UCSD-AML1 (cell line): ENCODE data around the gene KCNK17.

Experiments used
- DNase-seq: peaks from one replicate; lab custom pipeline; 2025; ENCODE audit not compliant: unreplicated experiment; lab: John Stamatoyannopoulos, UW

Gene KCNK17

GRCh38 chr6:39338397-39338796 lies 24.2 kb upstream of the KCNK17 start:
- peak; percentile 59 for DNase-seq

- DNase-seq: peak; percentile 89
Observed at GRCh38 chr6:39335780-39336545, 21.7 kb upstream of the KCNK17 start.

- DNase-seq: no peak
Observed at GRCh38 chr6:39333644-39334438, 19.6 kb upstream of the KCNK17 start.

GRCh38 chr6:39330476-39330875 lies 16.3 kb upstream of the KCNK17 start:
- no peak for DNase-seq

- DNase-seq: no peak
Observed at GRCh38 chr6:39330057-39330456, 15.8 kb upstream of the KCNK17 start.

GRCh38 chr6:39328066-39328465 lies 13.8 kb upstream of the KCNK17 start:
- DNase-seq: no peak

- DNase-seq: no peak
Observed at GRCh38 chr6:39327507-39327906, 13.3 kb upstream of the KCNK17 start.

GRCh38 chr6:39322306-39322850 lies 8.2 kb upstream of the KCNK17 start, which contains the start of gene KCNK16:
KCNK16 (minus strand) TSS chr6:39322702; CDS start chr6:39322540, 162 bp downstream.
- DNase-seq: no peak

- peak; percentile 55 for DNase-seq
Observed at GRCh38 chr6:39321761-39322160, 7.5 kb upstream of the KCNK17 start.

GRCh38 chr6:39320363-39320984 lies 6.3 kb upstream of the KCNK17 start:
- no peak for DNase-seq

- no peak for DNase-seq
Observed at GRCh38 chr6:39319621-39320362, 5.6 kb upstream of the KCNK17 start.

GRCh38 chr6:39317256-39317655 lies 3.0 kb upstream of the KCNK17 start:
- DNase-seq: no peak

- no peak for DNase-seq
Observed at GRCh38 chr6:39313526-39314272, 520 bp downstream of the KCNK17 start.

- DNase-seq: peak; percentile 53
Observed at GRCh38 chr6:39312912-39313525, 1.2 kb downstream of the KCNK17 start.

GRCh38 chr6:39310542-39310941 lies 3.7 kb downstream of the KCNK17 start:
- DNase-seq: no peak

GRCh38 chr6:39309942-39310531 lies 4.2 kb downstream of the KCNK17 start:
- DNase-seq: peak; percentile 73

GRCh38 chr6:39307462-39307861 lies 6.8 kb downstream of the KCNK17 start:
- no peak for DNase-seq

GRCh38 chr6:39304951-39305350 lies 9.3 kb downstream of the KCNK17 start:
- no peak for DNase-seq

GRCh38 chr6:39303425-39304153 lies 10.6 kb downstream of the KCNK17 start:
- DNase-seq: no peak
